Measurements from ENCODE around the gene DSC1.

The DSC1 gene

DNA sequence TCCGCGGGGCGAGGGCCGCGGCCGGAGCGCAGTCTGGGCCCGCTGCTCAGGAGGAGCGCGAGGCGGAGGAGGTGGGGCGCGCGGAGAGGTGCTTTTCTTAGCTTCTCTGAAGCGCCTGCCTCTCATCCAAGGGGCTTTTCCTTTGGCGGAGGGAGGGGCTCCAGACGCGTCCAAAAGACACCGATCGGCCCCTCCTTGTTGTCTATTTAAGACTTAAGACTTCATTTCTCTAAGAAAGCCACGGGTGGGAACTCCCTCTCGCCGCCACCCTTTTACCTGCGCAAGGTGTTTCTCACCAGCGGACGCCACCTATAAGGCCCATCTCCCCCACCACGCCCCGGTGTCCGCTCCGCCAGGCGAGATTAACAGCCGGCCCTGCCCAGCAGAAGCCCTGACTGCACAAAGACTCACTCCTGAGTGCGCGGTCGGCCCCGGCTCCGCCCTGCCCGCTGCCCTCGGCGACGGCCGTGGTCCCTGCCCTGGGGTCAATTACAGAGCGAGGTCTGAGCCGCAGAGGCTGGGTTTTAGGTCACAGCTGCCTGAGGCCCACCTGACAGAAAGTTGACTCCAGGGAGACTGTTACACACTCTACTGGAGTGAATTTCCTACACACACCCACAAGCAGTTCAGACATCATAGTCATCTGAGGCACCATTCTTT lies 60.5 kb downstream of the DSC1 start, which contains the start of gene DSC2:
Gene DSC2 (minus strand): TSS at position 397 of the 660 bp plus-strand sequence. CDS start 450 bp downstream, outside the sequence.
- DNase-seq: no peak

DNA sequence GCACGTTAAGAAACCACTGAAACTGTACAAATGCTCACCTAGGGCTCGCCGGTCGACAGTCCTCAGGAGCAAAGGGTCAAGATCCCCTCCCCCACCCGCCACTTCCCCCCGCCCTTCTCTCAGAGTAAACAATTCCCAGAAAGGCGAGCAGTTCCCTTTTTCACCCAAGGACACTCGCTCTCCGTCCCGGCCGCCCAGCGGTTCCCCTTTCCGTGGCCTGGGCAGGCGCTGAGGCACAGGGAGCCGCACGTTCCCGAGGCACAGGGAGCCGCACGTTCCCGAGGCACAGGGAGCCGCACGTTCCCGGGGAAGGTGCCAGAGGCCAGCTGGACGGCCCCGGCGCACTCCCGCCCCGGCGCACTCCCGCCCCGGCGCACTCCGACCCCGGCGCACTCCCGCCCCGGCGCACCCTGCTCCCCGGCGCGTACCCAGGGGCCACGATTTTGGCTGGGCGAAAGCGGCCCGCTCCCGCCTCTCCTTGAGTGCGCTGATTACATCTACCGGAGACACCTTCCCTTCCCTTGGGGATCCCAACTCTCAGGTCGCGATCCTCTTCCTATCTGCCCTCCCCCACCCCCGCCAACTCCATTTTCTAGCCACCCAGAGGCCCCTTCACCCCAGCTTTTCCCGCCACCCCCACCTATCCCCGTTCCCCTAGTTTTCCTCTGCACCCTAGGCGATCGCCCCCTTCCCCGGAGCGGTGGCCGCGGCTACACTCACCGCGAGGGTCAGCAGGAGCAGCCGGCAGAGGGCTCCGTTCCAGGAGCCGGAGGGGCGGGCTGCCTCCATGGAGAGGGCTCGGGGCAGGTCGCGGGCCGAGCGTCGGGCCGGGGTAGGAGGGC lies 61.3 kb downstream of the DSC1 start:
- DNase-seq: no peak

DNA sequence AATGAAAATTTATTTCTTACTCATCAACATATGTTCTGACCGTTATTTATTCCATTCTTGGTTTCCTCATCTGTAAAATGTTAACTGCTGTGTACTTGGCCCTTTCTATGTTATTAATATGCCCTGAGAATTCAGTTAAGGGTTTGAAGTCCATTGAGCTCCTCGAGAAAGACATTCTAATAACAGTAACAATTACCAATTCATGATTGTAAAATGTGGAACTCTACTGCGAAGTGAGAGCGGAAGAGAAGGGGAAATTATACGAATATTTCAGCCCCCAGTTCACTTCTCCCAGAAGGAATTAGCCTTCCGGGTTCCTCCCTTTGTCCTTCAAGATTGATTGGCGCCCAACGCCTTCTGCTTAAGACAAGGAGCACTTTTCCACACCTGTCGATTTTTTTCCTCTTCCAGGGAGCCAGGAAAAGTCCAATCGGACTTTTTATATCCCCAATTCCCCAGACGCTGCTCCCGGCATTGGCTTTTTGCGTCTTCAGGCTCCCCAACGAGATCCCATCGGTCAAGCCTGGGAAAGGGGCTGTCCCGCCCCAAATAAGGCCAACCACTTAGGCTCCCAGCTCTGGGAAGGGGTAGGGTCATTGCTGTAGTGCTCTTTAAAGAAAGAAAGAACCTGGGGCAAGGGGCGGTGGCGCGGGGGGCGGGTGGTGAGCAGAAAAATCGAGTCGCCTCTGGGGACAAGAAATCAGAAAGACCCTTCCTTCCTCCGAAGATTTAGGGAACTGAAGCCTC lies 62.0 kb downstream of the DSC1 start:
- DNase-seq: no peak

DNA sequence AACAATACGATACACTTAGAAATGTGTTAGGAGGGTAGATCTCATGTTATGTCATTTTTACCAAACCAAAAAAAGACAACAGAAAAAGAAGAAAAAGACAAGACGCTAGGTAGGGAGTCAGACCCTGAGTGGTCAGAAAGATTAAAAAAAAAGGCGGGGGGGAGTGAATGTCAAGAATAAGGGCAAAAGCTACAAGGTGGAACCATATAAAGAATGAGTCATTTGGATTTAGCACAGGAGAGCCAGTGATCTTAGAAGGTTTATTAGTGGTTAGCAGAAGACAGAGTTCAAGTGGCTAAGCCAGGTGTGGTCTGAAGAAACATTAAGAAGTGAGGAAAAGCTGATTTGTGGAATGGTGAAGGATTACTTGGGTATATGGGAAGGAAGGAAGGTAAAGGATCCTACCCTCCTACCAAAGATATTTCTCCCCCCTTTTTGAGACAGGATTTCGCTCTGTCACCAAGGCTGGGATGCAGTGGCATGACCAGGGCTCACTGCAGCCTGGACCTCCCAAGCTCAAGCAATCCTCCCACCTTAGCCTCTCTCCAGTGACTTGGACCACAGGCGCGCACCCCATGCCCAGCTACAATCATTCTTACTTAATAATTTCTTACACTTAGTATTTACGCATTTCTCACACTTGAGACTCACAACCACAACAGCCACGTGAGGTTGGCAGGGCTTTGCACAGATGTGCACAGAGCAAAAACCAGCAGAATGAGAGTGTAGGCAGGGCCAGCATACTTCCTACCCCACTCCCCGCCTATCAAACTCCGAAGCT lies 63.0 kb downstream of the DSC1 start:
- no peak for DNase-seq

DNA sequence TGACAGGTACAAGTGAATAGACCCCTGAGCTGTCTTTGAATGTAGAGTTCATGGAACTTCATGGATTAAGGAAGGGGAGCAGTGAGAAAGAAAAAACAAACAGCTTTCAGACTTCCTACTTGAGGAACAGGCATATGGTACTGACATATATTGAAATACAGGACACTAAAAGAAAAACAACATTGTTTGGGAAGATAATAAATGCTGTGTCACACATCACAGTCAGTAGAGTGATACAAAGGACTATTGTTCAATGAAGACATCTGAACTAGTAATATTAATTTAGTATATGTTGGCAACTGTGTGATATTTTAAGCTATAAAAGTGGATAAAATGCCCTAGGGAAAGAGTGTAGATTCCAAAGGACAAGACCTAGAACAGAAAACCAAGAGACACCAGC lies 63.8 kb downstream of the DSC1 start:
- DNase-seq: no peak

DNA sequence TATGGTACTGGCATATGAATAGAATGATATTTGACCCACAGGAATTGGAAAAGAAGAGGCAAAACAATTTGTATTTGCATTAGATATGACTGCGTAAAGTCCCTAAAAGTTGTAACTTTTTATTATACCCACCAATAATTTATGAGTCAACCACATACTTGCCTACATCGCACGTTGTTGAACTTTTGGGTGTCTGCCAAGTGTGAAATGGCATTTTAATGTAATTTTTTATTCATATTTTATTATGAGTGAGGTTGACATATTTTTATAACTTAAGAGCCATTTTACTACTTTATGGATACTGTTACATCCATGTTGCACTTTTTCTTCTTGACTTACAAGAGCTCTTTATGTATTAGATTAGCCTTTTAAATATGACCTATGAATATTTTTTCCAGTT lies 65.0 kb downstream of the DSC1 start:
- no peak for DNase-seq

DNA sequence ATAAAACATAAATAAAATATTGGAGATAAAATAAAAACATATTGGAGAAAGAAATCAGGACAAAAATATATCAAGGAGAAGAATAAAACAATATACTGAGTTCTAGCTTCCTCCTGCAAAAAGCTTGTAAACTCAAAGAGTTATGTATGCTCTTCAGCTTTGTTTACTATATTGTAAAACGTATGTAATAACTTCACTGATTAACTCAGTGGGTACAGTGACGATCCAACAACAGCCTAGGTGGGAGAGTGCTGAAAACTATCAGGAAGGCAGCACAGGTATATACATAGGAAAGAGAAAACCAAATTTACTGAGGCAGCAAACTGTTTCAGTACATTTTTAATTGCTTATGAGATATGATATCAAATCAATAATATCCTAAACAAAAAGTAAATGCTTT lies 68.8 kb downstream of the DSC1 start:
- no peak for DNase-seq

DNA sequence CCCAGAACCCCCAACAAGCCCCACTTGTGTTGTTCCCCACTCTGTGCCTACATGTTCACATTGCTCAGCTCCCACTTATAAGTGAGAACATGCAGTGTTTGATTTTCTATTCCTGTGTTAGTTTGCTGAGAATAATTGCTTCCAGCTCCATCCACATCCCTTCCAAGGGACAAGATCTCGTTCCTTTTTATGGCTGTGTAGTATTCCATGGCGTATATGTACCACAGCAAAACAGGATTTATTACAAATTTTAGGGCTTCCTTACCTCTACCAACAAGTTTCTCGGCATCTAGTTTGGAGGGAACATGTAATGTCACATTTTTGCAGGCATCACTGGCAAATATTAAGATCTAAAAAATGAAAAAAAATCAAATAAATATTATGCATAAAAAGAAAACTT lies 69.4 kb downstream of the DSC1 start:
- DNase-seq: no peak

DNA sequence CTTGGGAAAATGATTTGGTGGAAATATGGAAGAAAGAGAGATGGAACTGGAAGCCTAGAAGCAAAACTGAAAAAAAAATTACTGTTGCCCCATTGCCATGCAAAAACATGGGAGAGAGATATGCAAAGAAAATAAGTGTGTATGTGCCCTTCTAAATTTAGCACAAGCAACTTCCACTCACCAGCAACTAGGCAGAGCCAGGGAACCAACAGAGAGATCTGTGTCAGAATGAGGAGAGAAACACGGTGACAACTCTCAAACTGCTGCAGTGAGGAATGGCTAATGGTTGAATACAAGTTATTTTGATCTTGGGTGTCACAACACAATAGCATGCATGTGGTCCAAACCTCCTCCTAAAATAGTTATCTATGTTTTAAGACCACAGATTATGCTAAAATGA lies 71.3 kb downstream of the DSC1 start:
- DNase-seq: no peak

DNA sequence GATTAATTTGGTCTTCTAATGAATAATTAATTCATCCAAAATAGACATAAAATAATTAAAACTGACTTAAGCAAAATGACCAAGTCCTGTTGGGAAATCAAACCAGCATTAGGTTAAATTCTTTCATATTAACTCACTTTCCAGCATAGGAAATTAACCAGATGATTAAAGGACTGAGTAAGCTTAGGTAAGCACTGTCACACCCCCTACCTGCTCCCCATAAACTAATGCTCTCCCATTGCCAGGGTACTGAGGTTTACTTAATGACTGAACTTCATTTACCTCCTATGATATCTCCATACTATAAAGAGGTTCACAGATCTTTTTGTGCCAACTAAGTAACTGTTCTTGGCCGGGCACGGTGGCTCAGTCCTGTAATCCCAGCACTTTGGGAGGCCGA lies 74.1 kb downstream of the DSC1 start:
- no peak for DNase-seq

DNA sequence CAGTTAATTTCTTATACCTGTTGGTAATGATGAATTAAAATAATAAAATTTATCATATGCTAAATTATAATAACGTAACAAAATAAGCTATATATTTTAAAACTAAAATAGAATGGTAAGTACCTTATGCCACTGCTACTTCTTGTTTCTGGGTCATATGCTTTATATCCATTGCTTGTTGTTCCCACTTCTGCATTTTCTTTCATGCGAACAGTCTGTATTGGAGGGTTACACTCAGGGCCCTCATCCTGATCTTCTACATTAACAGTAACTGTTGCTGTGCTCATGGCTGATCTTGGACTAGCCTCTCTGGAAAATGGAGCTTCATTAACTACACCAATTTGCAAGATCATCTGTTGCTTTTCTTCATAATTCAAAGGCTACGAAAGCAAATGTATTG lies 82.7 kb downstream of the DSC1 start:
- no peak for DNase-seq

All from T-helper 9 cell (primary cell).